HG03039 (cell line): ENCODE data around the gene ARFGAP3.

Experiments
- ATAC-seq: cut with Tn5 transposase; IDR thresholded peaks from one replicate; pipeline ENCODE4 v1.9.1; 2021; ENCODE audit warnings: mild to moderate bottlenecking, moderate library complexity; ENCODE audit not compliant: unreplicated experiment

ARFGAP3 gene

DNA sequence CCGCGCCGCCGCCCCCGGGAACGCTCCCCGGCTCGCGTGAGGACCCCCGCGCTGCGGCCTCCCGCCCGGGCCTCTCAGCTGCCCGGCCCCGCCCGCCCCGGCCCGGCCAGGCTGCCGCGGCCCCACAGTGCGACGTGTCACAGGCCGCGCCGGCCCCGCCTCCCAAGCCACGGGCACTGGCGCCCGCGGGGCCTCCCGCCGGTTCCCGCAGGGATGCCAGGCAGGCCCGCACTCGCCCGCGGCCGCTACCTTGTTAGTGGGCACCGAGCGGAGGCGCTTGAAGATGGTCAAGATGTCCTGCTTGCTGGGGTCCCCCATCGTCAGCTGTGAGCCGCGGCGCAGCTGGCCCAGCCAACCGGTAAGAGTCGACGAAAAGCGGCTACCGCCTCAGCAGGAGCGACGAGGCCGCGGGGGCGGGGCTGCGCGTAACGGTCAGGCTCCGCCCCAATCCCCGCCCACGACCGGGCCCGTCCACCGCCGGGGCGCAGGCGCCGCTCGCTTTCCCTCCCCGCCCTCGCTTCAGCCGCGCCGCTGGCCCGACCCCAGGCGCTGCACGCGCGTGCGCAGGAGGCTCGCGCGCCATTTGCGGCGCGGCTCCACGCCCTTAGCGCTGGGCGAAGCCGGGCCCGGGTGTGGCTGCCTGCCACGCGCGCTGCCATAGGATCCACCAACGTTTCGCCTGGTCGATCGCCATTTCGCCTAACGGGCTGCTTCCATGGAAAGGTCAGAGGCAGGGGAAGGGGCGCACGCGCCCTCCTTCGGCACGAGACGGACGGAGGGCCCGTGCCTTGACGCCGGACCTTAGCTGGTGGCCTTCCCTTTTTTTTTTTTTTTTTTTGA is at the start of gene ARFGAP3:
Gene ARFGAP3, minus strand, starts transcription at position 409 of the 840 bp plus-strand sequence. Its CDS starts 91 bp downstream, at position 318.
- ATAC-seq, result peak; percentile 64

GRCh38 chr22:42905702-42906183 is 48.7 kb upstream of the ARFGAP3 start:
- no peak for ATAC-seq

GRCh38 chr22:42905217-42905616 is 48.1 kb upstream of the ARFGAP3 start:
- no peak for ATAC-seq

DNA sequence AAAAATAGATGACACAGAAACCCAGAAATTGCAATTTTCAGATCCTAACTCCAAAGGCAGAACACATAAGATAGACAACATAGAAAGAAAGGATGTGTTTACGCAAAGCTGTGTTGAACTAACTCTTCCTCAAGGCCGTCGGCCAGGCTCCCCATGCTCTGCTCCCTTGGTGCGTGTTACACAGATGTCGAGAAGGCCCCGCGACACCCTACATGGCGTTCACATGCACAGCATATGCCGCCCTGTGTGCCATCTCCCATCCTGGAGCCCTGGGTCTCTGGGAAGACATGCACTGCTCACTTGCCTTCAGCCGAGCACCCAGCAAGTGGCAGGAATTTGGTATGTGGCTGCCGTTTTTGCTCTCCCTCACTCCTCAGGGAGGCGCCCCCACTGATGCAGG is 47.0 kb upstream of the ARFGAP3 start:
- ATAC-seq, result no peak

DNA sequence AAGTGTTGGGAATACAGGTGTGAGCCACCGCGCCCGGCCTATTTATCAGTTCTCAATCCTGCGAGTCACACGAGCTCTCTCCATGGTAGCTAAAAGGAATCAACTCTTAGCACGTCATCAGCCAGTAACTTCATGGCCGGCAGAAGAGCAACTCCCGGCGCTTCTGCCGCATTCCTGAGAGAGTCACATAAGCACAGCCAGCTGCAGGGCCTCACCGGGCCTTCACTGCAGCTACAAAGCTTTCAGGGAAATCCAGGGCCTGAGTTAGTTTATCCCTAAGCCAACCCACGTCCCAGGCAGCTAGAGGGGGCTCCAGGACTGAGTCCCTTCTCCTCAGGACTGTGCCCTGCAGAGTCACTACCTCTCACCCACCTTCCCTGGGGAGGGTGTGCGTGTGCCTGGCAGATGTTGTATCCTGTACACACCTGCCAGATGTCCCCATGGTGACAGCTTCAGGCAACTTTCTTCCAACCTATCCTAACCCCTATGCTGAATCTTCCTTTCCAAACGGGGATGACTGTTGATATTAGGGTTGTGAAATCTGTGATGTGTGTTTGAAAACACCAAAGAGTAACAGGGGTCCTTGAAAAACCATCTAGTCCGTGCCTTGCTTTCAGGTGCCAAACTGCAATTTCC is 45.9 kb upstream of the ARFGAP3 start:
- ATAC-seq, result no peak

- no peak for ATAC-seq
Measured at GRCh38 chr22:42901790-42902508, 44.9 kb upstream of the ARFGAP3 start.

DNA sequence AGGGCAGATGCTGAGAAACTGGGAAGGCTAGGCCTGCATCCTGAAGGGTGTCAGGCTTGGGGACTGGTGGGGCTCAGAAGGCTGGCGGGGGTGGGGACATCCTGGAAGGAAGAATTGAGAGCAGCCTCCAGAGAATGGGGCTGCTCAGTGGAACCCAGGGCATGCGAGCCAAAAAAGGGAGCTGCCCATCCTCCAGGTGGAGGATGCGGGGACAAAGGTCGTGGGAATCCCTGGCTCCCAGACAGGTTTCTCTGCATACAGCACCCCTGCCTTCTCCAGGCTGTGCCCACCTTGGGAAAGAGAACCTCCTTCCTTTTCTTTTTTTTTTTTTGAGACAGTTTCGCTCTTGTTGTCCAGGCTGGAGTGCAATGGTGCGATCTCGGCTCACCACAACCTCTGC is 40.9 kb upstream of the ARFGAP3 start:
- no peak for ATAC-seq

- no peak for ATAC-seq
Measured at GRCh38 chr22:42895541-42895981, 38.5 kb upstream of the ARFGAP3 start.

DNA sequence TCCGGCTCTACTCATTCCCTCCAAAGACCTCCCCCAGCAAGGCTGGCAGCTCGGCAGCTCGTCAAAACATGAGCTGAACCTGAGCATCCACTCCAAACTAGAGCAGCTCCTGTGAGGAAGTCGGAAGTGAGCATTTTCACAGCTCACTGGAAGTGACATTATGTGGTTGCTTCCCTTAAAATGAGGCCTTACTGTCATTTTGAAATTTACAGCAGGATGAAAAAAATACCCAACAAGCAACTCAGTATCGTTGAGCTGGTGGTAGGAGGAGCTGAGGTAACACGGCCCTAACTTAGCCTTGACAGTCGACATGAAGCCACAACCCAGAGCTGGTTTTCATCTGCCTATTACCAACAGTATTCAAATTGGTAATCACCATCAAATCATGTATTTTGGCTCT is 38.0 kb upstream of the ARFGAP3 start:
- ATAC-seq, result no peak

DNA sequence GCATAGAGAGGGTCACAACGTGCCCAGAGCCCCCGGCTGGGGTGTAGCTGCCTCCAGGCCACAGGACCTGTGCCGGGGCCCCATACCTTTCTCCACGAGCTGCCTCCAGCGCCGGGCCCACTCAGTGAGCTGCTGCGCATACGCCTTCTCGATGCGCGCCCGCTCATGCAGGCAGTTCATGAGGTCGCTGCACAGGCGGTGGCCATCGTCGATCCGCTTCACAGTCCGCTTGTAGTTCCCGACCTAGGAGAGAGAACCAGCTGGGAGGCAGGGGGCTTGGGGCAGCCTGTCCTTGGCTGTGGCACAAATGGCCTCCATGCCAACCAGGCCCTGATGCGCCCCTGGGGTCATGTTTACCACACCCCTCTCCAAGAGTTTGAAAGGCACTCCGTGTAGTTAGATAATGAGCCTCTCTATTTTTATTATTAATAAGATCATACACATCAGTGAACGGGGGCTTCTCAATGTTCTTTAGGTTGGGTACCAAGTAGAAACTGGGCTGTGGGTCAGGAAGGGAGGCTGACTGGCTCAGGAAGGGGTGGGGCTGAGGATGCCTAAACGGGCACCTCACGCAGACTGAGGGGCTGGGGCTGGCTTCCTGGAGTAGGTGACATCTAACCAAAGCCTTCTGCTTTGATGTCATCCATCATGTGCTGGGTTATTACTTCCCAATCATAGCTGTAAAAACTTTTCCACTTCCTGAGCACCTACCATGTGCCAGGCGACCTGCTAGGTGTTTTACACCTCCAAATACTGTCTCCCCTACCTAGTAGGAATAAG is 36.5 kb upstream of the ARFGAP3 start:
- ATAC-seq, result no peak

GRCh38 chr22:42892571-42893316 is 35.7 kb upstream of the ARFGAP3 start:
- ATAC-seq, result no peak

GRCh38 chr22:42892156-42892555 is 35.1 kb upstream of the ARFGAP3 start:
- ATAC-seq, result no peak

GRCh38 chr22:42891696-42892095 is 34.6 kb upstream of the ARFGAP3 start:
- no peak for ATAC-seq

GRCh38 chr22:42891008-42891407 is 33.9 kb upstream of the ARFGAP3 start:
- ATAC-seq, result no peak

- ATAC-seq, result peak; percentile 31
Measured at GRCh38 chr22:42889304-42889703, 32.2 kb upstream of the ARFGAP3 start.

- ATAC-seq, result no peak
Measured at GRCh38 chr22:42887523-42888507, 30.7 kb upstream of the ARFGAP3 start.

- ATAC-seq, result no peak
Measured at GRCh38 chr22:42887120-42887519, 30.0 kb upstream of the ARFGAP3 start.

GRCh38 chr22:42885446-42885845 is 28.4 kb upstream of the ARFGAP3 start:
- ATAC-seq, result no peak
